ENCODE measurements around the gene KCNJ6. TPM values are rescaled to one million over a fixed set of nuclear protein-coding genes. Genes with fewer than 3 reads are reported as not detected.
A peak's percentile ranks its signal among the peaks of the same experiment; 100 is the strongest.

KCNJ6 gene
- total and polyA plus RNA-seq, 8 donors: 0.28 to 1.9 (median 0.55) TPM

- DNase-seq (no peak), ATAC-seq (no peak), FAIRE-seq (no peak)
- H3K27ac ChIP-seq: no peak overlapping the region
- H3K4me3 ChIP-seq: no peak overlapping the region
- H3K36me3 ChIP-seq: no peaks in the 10 kb centered on the region
- 71 to 82% methylated on average over 9 of the region's 9 CpGs for WGBS, 2 donors
- intact Hi-C loops (cut with DNase I): no loop called here
- no peaks in the 10 kb centered on the region for H3K27me3 ChIP-seq
- no peaks in the 10 kb centered on the region for H3K4me1 ChIP-seq
- TF ChIP-seq, protein P1, sequence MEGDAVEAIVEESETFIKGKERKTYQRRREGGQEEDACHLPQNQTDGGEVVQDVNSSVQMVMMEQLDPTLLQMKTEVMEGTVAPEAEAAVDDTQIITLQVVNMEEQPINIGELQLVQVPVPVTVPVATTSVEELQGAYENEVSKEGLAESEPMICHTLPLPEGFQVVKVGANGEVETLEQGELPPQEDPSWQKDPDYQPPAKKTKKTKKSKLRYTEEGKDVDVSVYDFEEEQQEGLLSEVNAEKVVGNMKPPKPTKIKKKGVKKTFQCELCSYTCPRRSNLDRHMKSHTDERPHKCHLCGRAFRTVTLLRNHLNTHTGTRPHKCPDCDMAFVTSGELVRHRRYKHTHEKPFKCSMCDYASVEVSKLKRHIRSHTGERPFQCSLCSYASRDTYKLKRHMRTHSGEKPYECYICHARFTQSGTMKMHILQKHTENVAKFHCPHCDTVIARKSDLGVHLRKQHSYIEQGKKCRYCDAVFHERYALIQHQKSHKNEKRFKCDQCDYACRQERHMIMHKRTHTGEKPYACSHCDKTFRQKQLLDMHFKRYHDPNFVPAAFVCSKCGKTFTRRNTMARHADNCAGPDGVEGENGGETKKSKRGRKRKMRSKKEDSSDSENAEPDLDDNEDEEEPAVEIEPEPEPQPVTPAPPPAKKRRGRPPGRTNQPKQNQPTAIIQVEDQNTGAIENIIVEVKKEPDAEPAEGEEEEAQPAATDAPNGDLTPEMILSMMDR (IDR thresholded peaks at IDR 0.05): no peak
- H3K9me3 ChIP-seq: no peaks in the 10 kb centered on the region
These were observed 242.3 kb downstream of the KCNJ6 start for GRCh38 chr21:37673801-37674575.

DNA sequence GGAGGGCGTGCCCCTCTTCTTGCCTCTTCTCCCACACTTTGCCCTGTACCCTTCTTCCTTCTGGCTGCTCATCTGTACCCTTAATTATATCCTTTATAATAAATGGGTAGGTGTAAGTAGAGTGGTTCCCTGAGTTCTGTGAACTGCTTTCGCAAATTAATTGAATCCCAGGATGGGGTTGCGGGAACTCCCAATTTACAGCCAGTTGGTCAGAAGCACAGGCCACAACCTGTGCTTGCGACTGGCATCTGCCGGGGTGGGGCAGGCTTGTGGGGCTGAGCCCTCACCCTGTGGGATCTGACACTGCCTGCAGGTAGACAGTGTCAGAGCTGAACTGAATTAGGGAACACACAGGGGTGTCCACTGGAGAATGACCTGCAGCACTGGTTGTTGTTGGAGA, 244.9 kb downstream of the KCNJ6 start:
- Histone ChIP-seq H3K27me3 (no peaks in the 10 kb centered on the region), H3K36me3 (no peaks in the 10 kb centered on the region), H3K4me1 (no peaks in the 10 kb centered on the region), H3K27ac (no peak overlapping the region), H3K9me3 (no peaks in the 10 kb centered on the region), H3K4me3 (no peak overlapping the region)
- FAIRE-seq (no peak), DNase-seq (no peak), ATAC-seq (no peak)
- intact Hi-C loops (cut with DNase I): no loop called here
- WGBS, 2 donors: 88 to 92% methylated on average over 5 of the region's 5 CpGs
- TF ChIP-seq, protein P1 (IDR thresholded peaks at IDR 0.05): no peak

DNA sequence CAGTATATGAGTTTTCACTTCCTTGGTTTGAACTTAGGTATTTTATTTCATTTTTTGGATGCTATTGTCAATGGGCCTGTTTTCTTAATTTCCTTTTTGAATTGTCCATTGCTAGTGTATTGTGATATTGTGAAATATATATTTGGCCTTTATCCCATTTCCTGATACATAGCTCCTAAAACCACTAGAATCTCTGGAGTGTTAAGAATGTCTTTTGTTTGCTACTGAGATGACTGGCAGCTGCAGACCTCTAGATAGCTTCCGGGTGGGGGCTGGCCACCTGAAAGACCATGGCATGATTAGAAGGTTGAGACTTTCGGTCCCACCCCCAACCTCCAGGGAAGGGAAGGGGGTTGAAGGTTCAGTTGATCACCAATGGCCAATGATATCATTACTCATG, 245.4 kb downstream of the KCNJ6 start:
- peak in 1 of 4 donors; percentile 23 for ATAC-seq
- 35 to 41% methylated on average over 2 of the region's 2 CpGs for WGBS, 2 donors

DNA sequence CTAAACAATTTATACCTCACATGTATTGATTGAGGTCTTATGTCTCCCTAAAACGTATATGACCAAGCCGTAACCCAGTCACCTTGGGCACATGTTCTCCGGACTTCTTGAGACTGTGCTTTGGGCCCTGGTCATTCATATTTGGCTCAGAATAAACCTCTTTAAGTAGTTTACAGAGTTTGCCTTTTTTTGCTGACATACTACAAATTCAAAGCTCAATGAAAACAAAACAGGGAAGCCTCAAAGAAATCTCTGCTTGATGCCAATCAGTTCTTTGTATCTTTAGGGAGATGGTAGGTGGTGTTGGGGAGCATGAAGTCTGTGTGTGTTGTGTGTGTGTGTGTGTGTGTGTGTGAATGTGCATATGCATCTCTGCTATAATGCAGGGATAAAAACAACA, 247.0 kb downstream of the KCNJ6 start:
- intact Hi-C loops (cut with DNase I): no loop called here
- TF ChIP-seq, protein P1 (IDR thresholded peaks at IDR 0.05): no peak
- no peaks in the 10 kb centered on the region for H3K4me1 ChIP-seq
- DNase-seq (no peak), FAIRE-seq (no peak), ATAC-seq (no peak)
- H3K4me3 ChIP-seq: no peak overlapping the region
- H3K27ac ChIP-seq: no peak overlapping the region
- H3K9me3 ChIP-seq: no peaks in the 10 kb centered on the region
- WGBS, 2 donors: 72 to 77% methylated on average over 3 of the region's 3 CpGs
- no peaks in the 10 kb centered on the region for H3K36me3 ChIP-seq
- H3K27me3 ChIP-seq: no peaks in the 10 kb centered on the region

More for the DNA sequence above, 245.4 kb downstream of the KCNJ6 start:
- intact Hi-C loops (cut with DNase I): no loop called here
- TF ChIP-seq, protein P1 (IDR thresholded peaks at IDR 0.05): no peak
- no peak overlapping the region for H3K4me3 ChIP-seq
- no peaks in the 10 kb centered on the region for H3K27me3 ChIP-seq
- no peaks in the 10 kb centered on the region for H3K36me3 ChIP-seq
- H3K9me3 ChIP-seq: no peaks in the 10 kb centered on the region
- no peaks in the 10 kb centered on the region for H3K4me1 ChIP-seq
- no peak for DNase-seq
- H3K27ac ChIP-seq: no peak overlapping the region
- FAIRE-seq: no peak

Data from pancreas (tissue), 10 donors.